Measurements from ENCODE around the gene AGAP1. TPM values are rescaled to one million over a fixed set of nuclear protein-coding genes. Genes with fewer than 3 reads are reported as not detected.

Gene AGAP1
- total RNA-seq, 1 donor from 2014 or later, result 39.4 TPM

DNA sequence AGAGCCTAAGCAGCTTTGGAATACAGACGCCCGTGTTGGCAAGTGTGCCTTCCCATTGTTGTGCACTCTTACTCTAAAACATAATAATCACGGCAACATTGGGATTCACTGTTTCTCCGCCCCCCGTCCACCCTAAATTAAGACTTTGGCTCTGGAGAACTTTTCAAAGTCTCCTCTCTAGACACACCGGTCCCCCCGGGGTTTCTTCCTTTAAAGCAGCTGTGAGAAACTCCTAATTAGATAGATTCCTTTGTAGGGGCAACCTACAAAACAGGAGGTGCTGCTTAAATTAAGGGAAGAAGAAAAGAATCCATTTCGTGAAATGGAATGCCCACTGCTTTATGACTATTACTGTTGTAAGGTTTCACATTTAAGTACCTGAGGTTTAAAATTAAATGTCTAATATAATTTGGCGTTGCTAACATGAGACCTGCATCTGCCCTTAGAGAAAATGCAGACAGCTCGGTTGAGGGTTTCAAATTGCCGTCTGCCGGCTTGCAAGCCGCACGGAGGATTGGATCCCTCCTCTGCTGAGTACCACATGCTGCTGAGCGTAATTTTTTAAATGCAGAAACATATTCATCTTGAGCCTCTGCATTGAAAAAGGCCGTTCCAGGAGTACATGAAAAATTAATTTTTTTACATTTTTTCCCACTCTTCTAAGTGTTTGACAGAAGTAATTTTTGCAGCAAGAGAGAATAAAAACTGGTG, 441.1 kb downstream of the AGAP1 start:
- H3K27ac Mint-ChIP-seq (ENCODE audit: unreplicated experiment), result no peak overlapping the region
- H3K27me3 Mint-ChIP-seq (ENCODE audit: low read depth, unreplicated experiment), result no peaks in the 10 kb centered on the region
- Histone ChIP-seq H4K20me1 (ENCODE audit: insufficient read depth, low read length) (no peaks in the 10 kb centered on the region), H3K9ac (ENCODE audit: low read length) (no peak overlapping the region), H3K27me3 (ENCODE audit: insufficient read depth, low read length) (no peaks in the 10 kb centered on the region), H3K4me1 (ENCODE audit: insufficient read depth, low read length) (peaks cover 7% of the 10 kb centered on the region), H3K27ac (ENCODE audit: low read depth, low read length) (no peak overlapping the region), H3K36me3 (ENCODE audit: insufficient read depth, low read length) (no peaks in the 10 kb centered on the region), H3K4me3 (ENCODE audit: insufficient read depth, low read depth, low read length) (no peak overlapping the region), H3K9me3 (ENCODE audit: insufficient read depth, low read depth, low read length) (no peaks in the 10 kb centered on the region), H3K4me2 (ENCODE audit: low read length) (no peak overlapping the region), H2AFZ (ENCODE audit: low read depth, low read length) (no peak overlapping the region), H3K79me2 (ENCODE audit: insufficient read depth, low read length) (no peaks in the 10 kb centered on the region)
- H3K4me1 Mint-ChIP-seq (ENCODE audit: low read depth, unreplicated experiment), result peaks cover 8% of the 10 kb centered on the region
- DNase-seq (ENCODE audit: low read depth) (no peak), FAIRE-seq (no peak)
- no peak for TF ChIP-seq EZH2 (IDR thresholded peaks at IDR 0.05; ENCODE audit: insufficient read depth, low read length)
- TF ChIP-seq, protein P1, sequence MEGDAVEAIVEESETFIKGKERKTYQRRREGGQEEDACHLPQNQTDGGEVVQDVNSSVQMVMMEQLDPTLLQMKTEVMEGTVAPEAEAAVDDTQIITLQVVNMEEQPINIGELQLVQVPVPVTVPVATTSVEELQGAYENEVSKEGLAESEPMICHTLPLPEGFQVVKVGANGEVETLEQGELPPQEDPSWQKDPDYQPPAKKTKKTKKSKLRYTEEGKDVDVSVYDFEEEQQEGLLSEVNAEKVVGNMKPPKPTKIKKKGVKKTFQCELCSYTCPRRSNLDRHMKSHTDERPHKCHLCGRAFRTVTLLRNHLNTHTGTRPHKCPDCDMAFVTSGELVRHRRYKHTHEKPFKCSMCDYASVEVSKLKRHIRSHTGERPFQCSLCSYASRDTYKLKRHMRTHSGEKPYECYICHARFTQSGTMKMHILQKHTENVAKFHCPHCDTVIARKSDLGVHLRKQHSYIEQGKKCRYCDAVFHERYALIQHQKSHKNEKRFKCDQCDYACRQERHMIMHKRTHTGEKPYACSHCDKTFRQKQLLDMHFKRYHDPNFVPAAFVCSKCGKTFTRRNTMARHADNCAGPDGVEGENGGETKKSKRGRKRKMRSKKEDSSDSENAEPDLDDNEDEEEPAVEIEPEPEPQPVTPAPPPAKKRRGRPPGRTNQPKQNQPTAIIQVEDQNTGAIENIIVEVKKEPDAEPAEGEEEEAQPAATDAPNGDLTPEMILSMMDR (IDR thresholded peaks at IDR 0.05; ENCODE audit: insufficient read depth, low read depth, low read length), result no peak
- no peak overlapping the region for H3K4me3 Mint-ChIP-seq (ENCODE audit: unreplicated experiment)
- peaks cover 29% of the 10 kb centered on the region for H3K36me3 Mint-ChIP-seq (ENCODE audit: low read depth, unreplicated experiment)
- H3K9me3 Mint-ChIP-seq (ENCODE audit: unreplicated experiment), result peaks cover 4% of the 10 kb centered on the region

- H3K4me3 Mint-ChIP-seq (ENCODE audit: unreplicated experiment), result no peak overlapping the region
- peaks cover 16% of the 10 kb centered on the region for H3K4me1 Mint-ChIP-seq (ENCODE audit: low read depth, unreplicated experiment)
- FAIRE-seq, result no peak
Measured at GRCh38 chr2:235935773-235936172, 441.9 kb downstream of the AGAP1 start.

More at GRCh38 chr2:235935773-235936172, 441.9 kb downstream of the AGAP1 start:
- H3K9me3 ChIP-seq (ENCODE audit: insufficient read depth, low read depth, low read length), result no peaks in the 10 kb centered on the region
- H3K4me1 ChIP-seq (ENCODE audit: insufficient read depth, low read length), result peaks cover 15% of the 10 kb centered on the region
- no peak overlapping the region for H3K4me3 ChIP-seq (ENCODE audit: insufficient read depth, low read depth, low read length)
- H4K20me1 ChIP-seq (ENCODE audit: insufficient read depth, low read length), result no peaks in the 10 kb centered on the region
- H3K27ac Mint-ChIP-seq (ENCODE audit: unreplicated experiment), result no peak overlapping the region
- no peaks in the 10 kb centered on the region for H3K27me3 ChIP-seq (ENCODE audit: insufficient read depth, low read length)
- no peaks in the 10 kb centered on the region for H3K36me3 ChIP-seq (ENCODE audit: insufficient read depth, low read length)
- no peak overlapping the region for H3K4me2 ChIP-seq (ENCODE audit: low read length)
- peaks cover 29% of the 10 kb centered on the region for H3K36me3 Mint-ChIP-seq (ENCODE audit: low read depth, unreplicated experiment)
- no peaks in the 10 kb centered on the region for H3K79me2 ChIP-seq (ENCODE audit: insufficient read depth, low read length)
- H3K27ac ChIP-seq (ENCODE audit: low read depth, low read length), result no peak overlapping the region
- no peak for DNase-seq (ENCODE audit: low read depth)
- H2AFZ ChIP-seq (ENCODE audit: low read depth, low read length), result no peak overlapping the region
- H3K9me3 Mint-ChIP-seq (ENCODE audit: unreplicated experiment), result peaks cover 4% of the 10 kb centered on the region
- TF ChIP-seq EZH2 (IDR thresholded peaks at IDR 0.05; ENCODE audit: insufficient read depth, low read length), result no peak
- TF ChIP-seq, protein P1 (IDR thresholded peaks at IDR 0.05; ENCODE audit: insufficient read depth, low read depth, low read length), result no peak
- no peaks in the 10 kb centered on the region for H3K27me3 Mint-ChIP-seq (ENCODE audit: low read depth, unreplicated experiment)
- no peak overlapping the region for H3K9ac ChIP-seq (ENCODE audit: low read length)
